Karpas-422 (cell line): Measurements from ENCODE around the gene FOXC2. TPM values are rescaled to one million over a fixed set of nuclear protein-coding genes. Genes with fewer than 3 reads are reported as not detected.

ENCODE experiments used
- DNase-seq: peaks from one replicate; pipeline ENCODE4 v3.0.0-alpha.2; 2015
- H2AFZ ChIP-seq: fragments of 200-600 bp; sonication (generic); 2 replicates; pipeline ENCODE4 v1.6.1; 2014; ENCODE audit warnings: antibody characterized with exemption, low read length, mixed read lengths
- H3K27ac ChIP-seq: fragments of 200-600 bp; sonication (generic); 2 replicates; pipeline ENCODE4 v1.5.1; 2014; ENCODE audit warnings: mild to moderate bottlenecking, low read length, moderate library complexity
- H3K27me3 ChIP-seq: fragments of 200-600 bp; sonication (generic); 2 replicates; pipeline ENCODE4 v1.6.1; 2014; ENCODE audit warnings: low read length, mixed read lengths
- H3K36me3 ChIP-seq: fragments of 200-600 bp; sonication (generic); 2 replicates; pipeline ENCODE4 v1.6.1; 2014; ENCODE audit warnings: low read length, mixed read lengths; ENCODE audit not compliant: insufficient read depth
- H3K4me1 ChIP-seq: fragments of 200-600 bp; sonication (generic); 2 replicates; pipeline ENCODE4 v1.6.1; 2014; ENCODE audit warnings: mild to moderate bottlenecking, low read length, mixed read lengths
- H3K4me2 ChIP-seq: fragments of 200-600 bp; sonication (generic); 2 replicates; pipeline ENCODE4 v1.6.1; 2014; ENCODE audit warnings: low read length, low read depth, mild to moderate bottlenecking; ENCODE audit not compliant: poor library complexity, severe bottlenecking
- H3K4me3 ChIP-seq: fragments of 200-600 bp; sonication (generic); 2 replicates; pipeline ENCODE4 v1.5.1; 2014; ENCODE audit warnings: mild to moderate bottlenecking, antibody characterized with exemption, low read length, mixed read lengths
- H3K79me2 ChIP-seq: fragments of 200-600 bp; sonication (generic); 2 replicates; pipeline ENCODE4 v1.6.1; 2014; ENCODE audit warnings: mild to moderate bottlenecking, low read length, mixed read lengths
- H3K9ac ChIP-seq: fragments of 200-600 bp; sonication (generic); 2 replicates; pipeline ENCODE4 v1.6.0; 2014; ENCODE audit warnings: low read length
- H3K9me2 ChIP-seq: fragments of 200-600 bp; sonication (generic), shearing (Covaris generic); replicated peaks from 2 replicates; pipeline ENCODE4 v1.6.0; 2014; ENCODE audit warnings: mild to moderate bottlenecking, low read length, moderate library complexity; ENCODE audit not compliant: insufficient read depth
- H3K9me3 ChIP-seq: fragments of 300-700, 200-600 bp; sonication (generic); 2 replicates; pipeline ENCODE4 v1.6.1; 2014; ENCODE audit warnings: low read length, mixed read lengths
- H4K20me1 ChIP-seq: fragments of 200-600 bp; sonication (generic); 2 replicates; pipeline ENCODE4 v1.6.1; 2014; ENCODE audit warnings: mild to moderate bottlenecking, antibody characterized with exemption, low read length, low read depth; ENCODE audit not compliant: insufficient read depth
- total RNA-seq: library from RNA; depleted of rRNA; stranded (reverse); fragments of >200 nt; shearing (Covaris generic); gene quantifications from 2 replicates; pipeline ENCODE4 v1.2.3, GENCODE V29; 2014; ENCODE audit warnings: low replicate concordance

FOXC2 gene
- total RNA-seq, 1 experiment from 2014 or later: not detected

DNA sequence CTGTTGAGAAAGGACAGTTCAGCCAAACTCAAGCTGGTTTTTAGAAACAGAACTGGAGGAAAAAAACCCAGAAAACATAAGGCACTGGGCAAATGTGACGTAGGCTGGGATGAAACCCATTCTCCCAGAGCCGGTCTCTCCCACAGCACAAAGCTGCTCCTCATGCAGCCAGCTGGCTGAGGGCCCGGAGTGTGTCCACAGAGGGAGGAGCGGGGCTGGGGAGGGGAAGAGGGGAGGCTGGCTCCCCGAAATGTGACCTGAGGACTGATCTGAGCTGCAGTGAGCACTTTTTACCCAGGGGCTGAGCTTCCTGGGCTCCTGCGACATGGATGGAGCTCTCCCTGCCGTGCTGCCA lies 35.5 kb upstream of the FOXC2 start:
- Histone ChIP-seq H3K9me2 (no peaks in the 10 kb centered on the region), H3K4me2 (no peak overlapping the region), H3K9ac (no peak overlapping the region), H3K27me3 (no peaks in the 10 kb centered on the region), H3K36me3 (no peaks in the 10 kb centered on the region), H3K9me3 (no peaks in the 10 kb centered on the region), H3K4me1 (no peaks in the 10 kb centered on the region), H2AFZ (no peak overlapping the region), H3K79me2 (no peaks in the 10 kb centered on the region), H3K27ac (no peak overlapping the region), H4K20me1 (no peaks in the 10 kb centered on the region; the same call in 1 of the 2 replicates), H3K4me3 (no peak overlapping the region)
- no peak for DNase-seq

DNA sequence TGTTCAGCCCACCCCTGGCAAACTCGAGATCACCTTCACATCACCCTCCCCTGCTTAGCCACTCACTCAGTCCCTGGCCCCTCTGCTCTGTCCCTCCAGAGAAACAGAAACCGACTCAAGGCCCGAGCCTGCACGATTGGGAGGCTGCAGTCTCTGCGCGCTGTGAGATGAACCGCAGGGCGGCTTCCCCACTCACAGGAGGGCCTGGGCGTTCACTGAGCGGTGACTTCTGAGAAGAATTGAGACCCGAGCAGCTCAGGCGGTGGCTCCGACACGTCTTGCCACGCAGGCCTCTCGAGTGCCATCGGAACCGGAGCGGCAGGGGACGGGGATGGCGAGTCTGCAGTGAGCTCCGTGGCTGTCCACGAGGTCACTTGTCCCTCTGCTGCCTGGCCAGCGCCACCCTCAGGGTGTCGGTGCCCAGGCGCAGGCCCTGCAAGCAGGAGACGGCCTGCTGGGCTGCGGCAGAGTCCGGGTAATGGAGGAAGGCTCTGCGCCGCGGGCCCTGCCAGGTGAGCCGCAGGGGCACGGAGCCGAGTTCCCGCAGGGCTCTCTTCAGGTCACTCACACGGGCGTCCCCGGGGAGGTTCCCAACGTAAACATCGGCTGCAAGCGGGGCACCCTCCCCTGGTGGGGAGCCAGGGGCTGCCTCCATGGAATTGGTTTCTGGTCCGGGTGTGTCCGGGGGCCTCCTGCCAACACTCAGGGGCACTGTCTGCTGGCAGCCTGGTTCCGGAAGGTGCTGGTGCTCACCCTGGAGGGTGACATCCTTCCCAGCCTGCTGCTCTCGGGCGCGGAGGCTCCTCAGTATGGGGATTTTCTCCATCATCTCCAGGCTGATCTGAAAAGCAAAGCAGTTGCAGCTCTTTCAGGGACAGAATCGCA lies 34.7 kb upstream of the FOXC2 start:
- Histone ChIP-seq H3K9me3 (no peaks in the 10 kb centered on the region), H3K4me3 (no peak overlapping the region), H3K36me3 (no peaks in the 10 kb centered on the region), H2AFZ (no peak overlapping the region), H3K4me1 (no peaks in the 10 kb centered on the region), H3K4me2 (no peak overlapping the region), H3K27ac (no peak overlapping the region), H3K27me3 (no peaks in the 10 kb centered on the region), H4K20me1 (no peaks in the 10 kb centered on the region; the same call in 1 of the 2 replicates), H3K9ac (no peak overlapping the region), H3K79me2 (no peaks in the 10 kb centered on the region), H3K9me2 (no peaks in the 10 kb centered on the region)
- DNase-seq: no peak

DNA sequence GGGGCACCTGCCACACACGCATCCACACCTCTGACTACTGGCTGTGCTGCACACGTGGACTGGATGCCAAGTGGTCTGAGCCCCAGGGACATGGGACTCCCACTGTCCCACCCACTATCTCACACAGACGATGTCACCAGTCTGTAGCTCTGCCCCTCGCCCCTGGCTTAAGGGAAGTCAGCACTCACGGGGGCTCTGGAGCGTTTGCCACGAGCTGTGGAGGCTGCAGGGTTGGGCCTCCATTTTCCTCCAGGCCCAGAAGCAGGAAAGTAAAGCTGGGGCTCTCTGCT lies 34.2 kb upstream of the FOXC2 start:
- no peak overlapping the region for H3K9ac ChIP-seq

GRCh38 chr16:86533076-86533475 lies 33.6 kb upstream of the FOXC2 start:
- Histone ChIP-seq H3K27ac (no peak overlapping the region), H3K27me3 (no peaks in the 10 kb centered on the region), H3K4me1 (no peaks in the 10 kb centered on the region), H3K4me3 (no peak overlapping the region), H3K4me2 (no peak overlapping the region), H4K20me1 (no peaks in the 10 kb centered on the region), H2AFZ (no peak overlapping the region), H3K9me3 (no peaks in the 10 kb centered on the region), H3K9me2 (no peaks in the 10 kb centered on the region), H3K9ac (no peak overlapping the region), H3K79me2 (no peaks in the 10 kb centered on the region), H3K36me3 (no peaks in the 10 kb centered on the region)
- no peak for DNase-seq

More for the DNA sequence above, 34.2 kb upstream of the FOXC2 start:
- no peaks in the 10 kb centered on the region for H3K9me2 ChIP-seq
- H3K27ac ChIP-seq: no peak overlapping the region
- no peaks in the 10 kb centered on the region for H3K36me3 ChIP-seq
- H3K4me1 ChIP-seq: no peaks in the 10 kb centered on the region
- no peaks in the 10 kb centered on the region; the same call in 1 of the 2 replicates for H4K20me1 ChIP-seq
- no peak overlapping the region for H2AFZ ChIP-seq
- H3K9me3 ChIP-seq: no peaks in the 10 kb centered on the region
- no peak for DNase-seq
- H3K4me2 ChIP-seq: no peak overlapping the region
- H3K79me2 ChIP-seq: no peaks in the 10 kb centered on the region
- no peak overlapping the region for H3K4me3 ChIP-seq
- no peaks in the 10 kb centered on the region for H3K27me3 ChIP-seq

DNA sequence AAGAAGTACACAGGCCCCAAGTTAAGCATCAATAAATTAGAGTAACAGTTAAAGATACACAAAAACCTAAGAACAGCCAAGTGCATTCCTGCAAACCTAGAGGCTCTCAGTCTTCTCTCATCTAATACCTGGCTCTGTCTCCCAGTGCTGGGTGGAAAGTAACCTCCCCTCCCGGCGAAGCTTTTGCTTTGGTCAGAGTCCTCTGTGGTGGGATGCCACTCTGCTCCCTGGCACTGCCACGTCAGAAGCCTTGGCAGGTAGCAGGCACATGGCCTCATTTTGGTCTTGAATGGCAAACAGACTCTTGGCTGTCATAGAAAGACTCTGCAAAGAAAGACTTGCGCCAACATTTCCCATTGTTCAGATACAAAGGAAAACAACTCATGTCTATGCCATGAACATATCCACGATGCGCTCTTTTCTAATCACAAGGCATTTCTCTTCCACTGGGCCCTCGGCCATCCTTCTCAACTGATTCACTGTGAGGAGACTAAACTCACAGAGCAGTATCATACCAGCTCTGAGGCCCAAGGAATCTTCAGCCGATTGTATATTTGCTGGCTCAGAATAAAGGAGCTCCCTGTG lies 32.8 kb upstream of the FOXC2 start:
- H4K20me1 ChIP-seq: no peaks in the 10 kb centered on the region
- no peaks in the 10 kb centered on the region for H3K4me1 ChIP-seq
- H3K9me2 ChIP-seq: no peaks in the 10 kb centered on the region
- H3K36me3 ChIP-seq: no peaks in the 10 kb centered on the region
- no peak overlapping the region for H2AFZ ChIP-seq
- no peaks in the 10 kb centered on the region for H3K79me2 ChIP-seq
- no peak overlapping the region for H3K4me3 ChIP-seq
- H3K9ac ChIP-seq: no peak overlapping the region
- no peak overlapping the region for H3K27ac ChIP-seq
- no peak overlapping the region for H3K4me2 ChIP-seq
- DNase-seq: no peak
- H3K9me3 ChIP-seq: no peaks in the 10 kb centered on the region
- H3K27me3 ChIP-seq: no peaks in the 10 kb centered on the region

DNA sequence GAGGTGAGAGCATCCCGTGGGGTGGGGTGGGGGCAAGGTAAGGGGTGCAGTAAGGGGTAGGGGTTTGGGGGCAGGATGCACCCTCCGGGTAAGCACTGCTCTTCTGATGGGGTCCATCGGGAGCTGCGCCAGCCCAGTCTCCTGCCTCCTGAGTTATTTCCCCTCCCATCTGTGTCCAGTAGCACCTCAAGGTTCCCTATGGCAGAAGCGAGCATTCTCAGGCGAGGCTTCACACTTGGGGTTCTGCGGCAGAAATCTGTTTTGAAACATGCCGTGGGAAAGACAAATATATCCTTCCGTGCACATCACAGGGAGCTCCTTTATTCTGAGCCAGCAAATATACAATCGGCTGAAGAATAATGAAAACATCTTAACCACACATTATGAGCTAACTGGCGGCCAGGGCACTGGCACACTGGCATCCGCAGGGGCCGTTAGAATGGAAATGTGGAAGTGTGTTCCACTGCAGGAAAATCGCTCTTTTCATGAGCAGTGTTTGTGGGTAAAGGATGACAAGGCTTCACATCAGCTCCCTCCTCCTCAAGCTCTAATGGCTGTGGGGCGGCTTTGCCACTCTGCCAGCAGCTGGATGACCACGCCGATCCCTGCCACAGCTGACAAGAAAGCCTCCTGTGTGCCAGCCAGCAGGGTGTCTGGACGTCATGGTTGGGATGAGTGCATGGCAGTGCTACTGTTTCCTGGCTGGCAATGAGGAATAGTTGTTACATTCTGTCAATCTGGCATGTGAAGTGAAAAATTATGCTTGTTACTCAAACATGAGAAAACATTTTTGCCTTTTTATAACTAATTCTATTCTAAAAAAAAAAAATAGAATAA lies 31.6 kb upstream of the FOXC2 start:
- no peaks in the 10 kb centered on the region for H3K36me3 ChIP-seq
- no peak overlapping the region for H3K9ac ChIP-seq
- no peak overlapping the region for H2AFZ ChIP-seq
- H3K4me1 ChIP-seq: no peaks in the 10 kb centered on the region
- H3K4me2 ChIP-seq: no peak overlapping the region
- no peak overlapping the region for H3K4me3 ChIP-seq
- H4K20me1 ChIP-seq: no peaks in the 10 kb centered on the region
- H3K27ac ChIP-seq: no peak overlapping the region
- H3K9me2 ChIP-seq: no peaks in the 10 kb centered on the region
- no peak for DNase-seq
- no peaks in the 10 kb centered on the region for H3K9me3 ChIP-seq
- no peaks in the 10 kb centered on the region for H3K79me2 ChIP-seq
- no peaks in the 10 kb centered on the region for H3K27me3 ChIP-seq

- H3K36me3 ChIP-seq: peaks cover 7% of the 10 kb centered on the region; the same call in 1 of the 2 replicates
- H3K27ac ChIP-seq: no peak overlapping the region
- H3K27me3 ChIP-seq: no peaks in the 10 kb centered on the region
- H3K9me3 ChIP-seq: no peaks in the 10 kb centered on the region
- H3K9ac ChIP-seq: no peak overlapping the region
- no peaks in the 10 kb centered on the region for H4K20me1 ChIP-seq
- no peak overlapping the region for H3K4me3 ChIP-seq
- no peaks in the 10 kb centered on the region for H3K79me2 ChIP-seq
- no peak overlapping the region for H2AFZ ChIP-seq
- H3K4me1 ChIP-seq: no peaks in the 10 kb centered on the region
- DNase-seq: no peak
- no peaks in the 10 kb centered on the region for H3K9me2 ChIP-seq
- H3K4me2 ChIP-seq: no peak overlapping the region
Measured at GRCh38 chr16:86536621-86537020, 30.0 kb upstream of the FOXC2 start.

DNA sequence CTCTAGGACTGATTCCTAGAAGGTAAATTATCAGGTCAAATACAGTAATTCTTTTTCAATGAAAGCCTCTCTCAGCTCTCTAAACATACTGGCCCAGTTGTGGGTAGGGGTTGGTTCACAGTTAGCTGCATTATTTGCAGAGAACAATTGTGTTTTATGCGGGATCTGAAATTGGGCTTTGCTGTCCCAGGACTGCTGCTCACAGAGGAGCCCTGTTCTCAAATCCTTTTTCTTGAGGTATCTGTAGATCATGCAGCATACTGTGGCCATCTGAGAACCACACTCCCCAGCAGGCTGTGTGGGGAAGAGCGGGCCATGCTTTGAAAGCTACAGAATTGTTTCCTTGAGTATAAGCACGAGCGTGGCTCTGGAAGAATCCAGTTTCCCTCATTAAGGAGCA lies 29.1 kb upstream of the FOXC2 start:
- H3K27me3 ChIP-seq: no peaks in the 10 kb centered on the region
- H2AFZ ChIP-seq: no peak overlapping the region
- no peak overlapping the region for H3K27ac ChIP-seq
- H3K9ac ChIP-seq: no peak overlapping the region
- no peak for DNase-seq
- H3K4me2 ChIP-seq: no peak overlapping the region
- H3K79me2 ChIP-seq: no peaks in the 10 kb centered on the region
- no peak overlapping the region for H3K4me3 ChIP-seq
- peaks cover 7% of the 10 kb centered on the region; the same call in 1 of the 2 replicates for H3K36me3 ChIP-seq
- no peaks in the 10 kb centered on the region for H3K9me3 ChIP-seq
- H3K9me2 ChIP-seq: no peaks in the 10 kb centered on the region
- H3K4me1 ChIP-seq: no peaks in the 10 kb centered on the region
- 0 out of 2 replicates have a peak, but pooled peaks cover under 1% of the 10 kb centered on the region for H4K20me1 ChIP-seq
